ENCODE results near the gene ARHGAP15.

DNA sequence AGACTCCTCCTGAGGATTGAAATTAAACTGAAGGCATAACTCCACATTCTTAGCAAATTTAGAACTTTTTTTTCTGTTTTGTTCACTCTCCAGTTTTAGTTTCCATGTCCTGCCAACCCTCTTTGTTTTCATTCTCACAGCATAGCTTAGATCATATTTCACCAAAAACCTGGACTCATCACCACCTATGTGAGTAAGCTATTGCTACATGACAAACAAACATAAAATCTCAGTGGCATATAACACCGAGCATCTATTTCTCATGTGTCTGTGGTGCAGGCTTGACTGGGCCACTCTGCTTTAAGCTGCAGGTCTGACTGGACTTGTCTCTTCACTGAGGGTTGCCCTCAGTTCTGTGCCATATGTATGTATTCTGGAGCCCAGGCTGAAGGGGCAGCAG lies 385.2 kb downstream of the ARHGAP15 start:
- TF ChIP-seq POLR2A (IDR thresholded peaks at IDR 0.05; ENCODE audit: borderline replicate concordance, extremely low read depth, insufficient read depth, insufficient read length) (no peak), CTCF (IDR thresholded peaks at IDR 0.05 in 2 of 3, conservative IDR thresholded peaks at IDR 0.05 in 1 of 3; ENCODE audit: borderline replicate concordance in 1 of 3, insufficient read depth in 1 of 3, low read depth in 2 of 3, low read length in 2 of 3) (no peak), EZH2 (IDR thresholded peaks at IDR 0.05) (no peak), YY1 (IDR thresholded peaks at IDR 0.05; ENCODE audit: extremely low read depth, insufficient replicate concordance, low read depth, low read length) (no peak), ZBTB33 (IDR thresholded peaks at IDR 0.05; ENCODE audit: extremely low read depth, insufficient replicate concordance, low read length) (no peak), POLR2AphosphoS5 (IDR thresholded peaks at IDR 0.05; ENCODE audit: low read depth, low read length) (no peak), MAX (IDR thresholded peaks at IDR 0.05) (no peak), ATF3 (IDR thresholded peaks at IDR 0.05) (no peak), ELF1 (IDR thresholded peaks at IDR 0.05; ENCODE audit: borderline replicate concordance, low read depth) (no peak), JUND (IDR thresholded peaks at IDR 0.05) (no peak), SIN3A (IDR thresholded peaks at IDR 0.05; ENCODE audit: low read depth) (no peak), EZH2phosphoT487 (IDR thresholded peaks at IDR 0.05; ENCODE audit: borderline replicate concordance) (no peak), REST (IDR thresholded peaks at IDR 0.05; ENCODE audit: low read depth) (no peak), ZNF274 (IDR thresholded peaks at IDR 0.05; ENCODE audit: low read depth, low read length) (no peak)
